ENCODE data around the gene RAC3. TPM values are rescaled to one million over a fixed set of nuclear protein-coding genes. Genes with fewer than 3 reads are reported as not detected.
"Not testable (repeated sequence)": the region's sequence is repeated elsewhere in the genome, so short reads cannot be mapped to it uniquely, and the experiment has no call there.

The RAC3 gene
- total RNA-seq, 1 donor from 2014 or later, result 0.49 TPM

GRCh38 chr17:82037889-82038195, 6.4 kb downstream of the RAC3 start:
- ATAC-seq (ENCODE audit: low read depth), result no peak
- H3K27ac Mint-ChIP-seq, result peak overlapping the region; percentile 94
- CTCF ChIA-PET, result interaction anchor here (0.5 to 1.5 kb wide), 11 partner anchors 10 to 781 kb away, joined by 3 to 25 read pairs (median 4); partner anchors contain the start of genes CENPX and LRRC45
- H3K36me3 Mint-ChIP-seq (ENCODE audit: low read depth), result peaks cover 7% of the 10 kb centered on the region
- H3K9me3 Mint-ChIP-seq, result no peaks in the 10 kb centered on the region
- intact Hi-C loops (cut with micrococcal nuclease), result loop anchor here (1.0 to 10.0 kb wide), 9 partner anchors 13 to 257 kb away; partner anchors contain the start of genes ASPSCR1, DUS1L, FASN and GPS1
- no peaks in the 10 kb centered on the region for H3K27me3 Mint-ChIP-seq
- H3K4me3 Mint-ChIP-seq, result peak overlapping the region; percentile 86
- H3K4me1 Mint-ChIP-seq, result peaks cover 26% of the 10 kb centered on the region
- POLR2A ChIA-PET, result interaction anchor here (0.5 to 2.3 kb wide), 32 partner anchors 14 to 644 kb away, joined by 3 to 43 read pairs (median 4); partner anchors contain the start of genes ASPSCR1, CCDC57, CENPX and CSNK1D
- no peak for TF ChIP-seq CTCF (IDR thresholded peaks at IDR 0.05)
- DNase-seq, result no peak

GRCh38 chr17:82038796-82039409, 7.4 kb downstream of the RAC3 start:
- not testable (repeated sequence) for H3K36me3 Mint-ChIP-seq (ENCODE audit: low read depth); DNase-seq; H3K27ac Mint-ChIP-seq; ATAC-seq (ENCODE audit: low read depth); H3K9me3 Mint-ChIP-seq; H3K27me3 Mint-ChIP-seq
- peak overlapping the region; percentile 32 for H3K4me3 Mint-ChIP-seq
- ChIA-PET CTCF (interaction anchor here (0.6 to 1.5 kb wide), 2 partner anchors 56 to 308 kb away, joined by 3 to 4 read pairs; no protein-coding TSS in a partner anchor), POLR2A (interaction anchor here (2.3 kb wide), 1 partner anchor 60 kb away, joined by 28 read pairs; the partner anchor contains the start of gene FASN)
- intact Hi-C loops (cut with micrococcal nuclease), result loop anchor here (5.0 to 10.0 kb wide), 3 partner anchors 62 to 256 kb away; partner anchors contain the start of genes ASPSCR1 and SLC16A3
- peaks cover 26% of the 10 kb centered on the region for H3K4me1 Mint-ChIP-seq

GRCh38 chr17:82039695-82040299, 8.3 kb downstream of the RAC3 start:
- H3K27ac Mint-ChIP-seq, result no peak overlapping the region
- peaks cover 26% of the 10 kb centered on the region for H3K4me1 Mint-ChIP-seq
- ChIA-PET CTCF (no interaction called here), POLR2A (interaction anchor here (0.7 kb wide), 1 partner anchor 17 kb away, joined by 4 read pairs; the partner anchor contains the start of gene LRRC45)
- DNase-seq (no peak), ATAC-seq (ENCODE audit: low read depth) (no peak)
- H3K9me3 Mint-ChIP-seq, result no peaks in the 10 kb centered on the region
- H3K27me3 Mint-ChIP-seq, result no peaks in the 10 kb centered on the region
- peaks cover 7% of the 10 kb centered on the region for H3K36me3 Mint-ChIP-seq (ENCODE audit: low read depth)
- no peak for TF ChIP-seq CTCF (IDR thresholded peaks at IDR 0.05)
- no peak overlapping the region for H3K4me3 Mint-ChIP-seq
- intact Hi-C loops (cut with micrococcal nuclease), result loop anchor here (5.0 to 10.0 kb wide), 3 partner anchors 62 to 255 kb away; partner anchors contain the start of genes ASPSCR1 and SLC16A3

- intact Hi-C loops (cut with micrococcal nuclease), result no loop called here
- Mint-ChIP-seq H3K36me3 (ENCODE audit: low read depth) (no peaks in the 10 kb centered on the region), H3K27ac (no peak overlapping the region), H3K4me3 (no peak overlapping the region), H3K27me3 (no peaks in the 10 kb centered on the region), H3K9me3 (no peaks in the 10 kb centered on the region), H3K4me1 (peaks cover 16% of the 10 kb centered on the region)
- DNase-seq (no peak), ATAC-seq (ENCODE audit: low read depth) (no peak)
- ChIA-PET CTCF (interaction anchor here (1.1 kb wide), 1 partner anchor 11 kb away, joined by 4 read pairs; no protein-coding TSS in a partner anchor), POLR2A (no interaction called here)
- TF ChIP-seq CTCF (IDR thresholded peaks at IDR 0.05), result no peak
Measured at GRCh38 chr17:82041144-82041814, 9.8 kb downstream of the RAC3 start.

GRCh38 chr17:82042649-82043048, 11.2 kb downstream of the RAC3 start:
- no peak overlapping the region for H3K27ac Mint-ChIP-seq
- CTCF ChIA-PET, result no interaction called here

More at GRCh38 chr17:82042649-82043048, 11.2 kb downstream of the RAC3 start:
- no peaks in the 10 kb centered on the region for H3K9me3 Mint-ChIP-seq
- no peak for ATAC-seq (ENCODE audit: low read depth)
- intact Hi-C loops (cut with micrococcal nuclease), result no loop called here
- H3K36me3 Mint-ChIP-seq (ENCODE audit: low read depth), result peaks cover 8% of the 10 kb centered on the region
- H3K27me3 Mint-ChIP-seq, result no peaks in the 10 kb centered on the region
- DNase-seq, result no peak
- peaks cover 9% of the 10 kb centered on the region for H3K4me1 Mint-ChIP-seq
- TF ChIP-seq CTCF (IDR thresholded peaks at IDR 0.05), result no peak
- H3K4me3 Mint-ChIP-seq, result no peak overlapping the region
- POLR2A ChIA-PET, result interaction anchor here (1.0 kb wide), 1 partner anchor 56 kb away, joined by 3 read pairs; no protein-coding TSS in a partner anchor

Data from activated B cell treated with CpG ODN at 0.5 μM for 24 hours (primary cell).